K562 treated with DMSO at 1 percent for 4 hours (cell line): ENCODE measurements around the gene SQOR. TPM values are rescaled to one million over a fixed set of nuclear protein-coding genes. Genes with fewer than 3 reads are reported as not detected.

Experiments
- total RNA-seq: library from RNA; unstranded; fragments of 300-600 nt; gene quantifications from 2 replicates; pipeline ENCODE4 v1.2.3, GENCODE V29; 2022; ENCODE audit not compliant: insufficient read depth

The SQOR gene
- 5.1 and 6.3 TPM in 2 replicates for total RNA-seq

GRCh38 chr15:45634432-45635190 lies at the start of gene SQOR:
TSS of gene SQOR (plus strand) at chr15:45635029. CDS start at chr15:45658924, 23,895 bp downstream.

GRCh38 chr15:45587095-45587862 lies 47.5 kb upstream of the SQOR start, which contains the start of gene BLOC1S6:
TSS of gene BLOC1S6 (plus strand) at chr15:45587379. CDS start at chr15:45587444, 65 bp downstream.

Other genes with a start within 250 kb of the SQOR start
- 0.26 and 0.62 TPM in 2 replicates for gene SLC30A4, start 112.3 kb upstream of the SQOR start, total RNA-seq
- 29.7 and 32.1 TPM in 2 replicates for gene BLOC1S6, start 47.6 kb upstream of the SQOR start, total RNA-seq